Measurements from ENCODE around the gene SMPD3.

- TF ChIP-seq CTCF (conservative IDR thresholded peaks at IDR 0.05; ENCODE audit: low read length) (no peak), EZH2phosphoT487 (IDR thresholded peaks at IDR 0.05; ENCODE audit: borderline replicate concordance) (no peak)
These were observed 70.5 kb downstream of the SMPD3 start for GRCh38 chr16:68377667-68378393.

Measured in Loucy (cell line).